SKM-1 treated with dmso at 0.1 percent for 144 hours (cell line): ENCODE results near the gene CEP350.
"Not testable (repeated sequence)": the region's sequence is repeated elsewhere in the genome, so short reads cannot be mapped to it uniquely, and the experiment has no call there.

Source experiments
- DNase-seq: peaks from one replicate; lab custom pipeline; 2025; ENCODE audit not compliant: unreplicated experiment; lab: John Stamatoyannopoulos, UW

CEP350 gene

GRCh38 chr1:179990847-179991246, 36.2 kb downstream of the CEP350 start:
- DNase-seq, result no peak

DNA sequence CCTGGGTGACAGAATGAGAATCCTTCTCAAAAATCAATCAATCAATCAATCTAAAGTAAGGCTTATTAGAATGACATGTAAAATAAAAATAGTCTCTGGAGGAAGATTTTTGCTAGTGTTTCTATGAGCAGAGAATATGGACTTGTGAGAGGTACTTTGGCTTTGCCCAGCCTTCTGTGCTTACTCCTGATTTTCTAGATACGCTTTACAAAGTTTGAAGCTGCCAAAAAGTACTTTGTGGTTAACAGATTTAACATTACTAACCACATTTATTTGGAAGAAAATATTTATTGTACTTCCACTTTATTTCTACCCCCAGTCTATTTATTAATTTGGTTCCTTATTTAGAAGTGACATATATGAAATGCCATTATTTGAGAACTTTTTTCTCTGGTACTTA, 41.0 kb downstream of the CEP350 start:
- DNase-seq, result no peak

- DNase-seq, result no peak
Observed at GRCh38 chr1:179996099-179996498, 41.5 kb downstream of the CEP350 start.

- no peak for DNase-seq
Observed at GRCh38 chr1:180000575-180000974, 46.0 kb downstream of the CEP350 start.

DNA sequence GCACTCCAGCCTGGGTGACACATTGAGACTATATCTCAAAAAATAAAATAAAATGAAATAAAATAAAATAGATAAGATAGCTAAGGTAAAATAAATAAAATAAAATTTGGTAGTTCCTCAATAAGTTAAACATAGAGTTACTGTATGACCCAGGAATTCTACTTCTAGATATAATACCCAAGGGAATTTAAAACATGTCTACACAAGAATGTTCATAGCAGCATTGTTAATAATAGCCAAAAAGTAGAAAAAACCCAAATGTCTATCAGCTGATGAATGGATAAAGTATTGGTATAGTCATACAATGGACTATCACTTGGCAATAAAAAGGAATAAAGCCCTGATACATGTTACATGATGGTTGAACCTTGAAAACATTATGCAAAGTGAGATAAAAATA, 47.8 kb downstream of the CEP350 start:
- no peak for DNase-seq

GRCh38 chr1:180003026-180003695, 48.6 kb downstream of the CEP350 start:
- no peak for DNase-seq

DNA sequence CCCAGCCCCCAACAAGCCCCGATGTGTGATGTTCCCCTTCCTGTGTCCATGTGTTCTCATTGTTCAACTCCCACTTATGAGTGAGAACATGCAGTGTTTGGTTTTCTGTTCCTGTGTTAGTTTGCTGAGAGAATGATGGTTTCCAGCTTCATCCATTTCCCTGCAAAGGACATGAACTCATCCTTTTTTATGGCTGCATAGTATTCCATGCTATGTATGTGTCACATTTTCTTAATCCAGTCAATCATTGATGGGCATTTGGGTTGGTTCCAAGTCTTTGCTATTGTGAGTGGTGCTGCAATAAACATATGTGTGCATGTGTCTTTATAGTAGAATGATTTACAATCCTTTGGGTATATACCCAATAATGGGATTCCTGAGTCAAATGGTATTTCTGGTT, 52.2 kb downstream of the CEP350 start:
- DNase-seq, result not testable (repeated sequence)

GRCh38 chr1:180020017-180020416, 65.4 kb downstream of the CEP350 start:
- DNase-seq, result no peak

GRCh38 chr1:180026556-180026955, 71.9 kb downstream of the CEP350 start:
- DNase-seq, result no peak

- DNase-seq, result no peak
Observed at GRCh38 chr1:180027949-180028445, 73.4 kb downstream of the CEP350 start.

DNA sequence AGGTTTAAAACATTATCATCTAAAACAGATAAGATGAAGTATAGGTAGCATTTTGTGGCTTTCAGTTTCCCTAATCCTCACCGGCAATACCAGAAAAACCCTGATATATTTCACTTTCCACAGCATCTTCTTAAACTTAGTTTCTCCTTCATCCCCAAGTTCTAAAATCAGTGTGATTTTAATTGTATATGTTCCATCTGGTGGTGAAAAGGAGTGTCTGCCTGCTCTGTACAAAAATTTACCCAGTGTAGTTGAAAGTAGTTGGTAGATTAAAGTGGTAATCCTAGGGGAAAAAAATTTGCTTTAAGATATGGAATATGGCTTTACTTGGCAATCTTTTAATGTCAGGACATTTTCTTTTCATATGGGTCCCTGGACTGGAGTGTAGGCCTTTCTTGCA, 74.3 kb downstream of the CEP350 start:
- DNase-seq, result no peak

DNA sequence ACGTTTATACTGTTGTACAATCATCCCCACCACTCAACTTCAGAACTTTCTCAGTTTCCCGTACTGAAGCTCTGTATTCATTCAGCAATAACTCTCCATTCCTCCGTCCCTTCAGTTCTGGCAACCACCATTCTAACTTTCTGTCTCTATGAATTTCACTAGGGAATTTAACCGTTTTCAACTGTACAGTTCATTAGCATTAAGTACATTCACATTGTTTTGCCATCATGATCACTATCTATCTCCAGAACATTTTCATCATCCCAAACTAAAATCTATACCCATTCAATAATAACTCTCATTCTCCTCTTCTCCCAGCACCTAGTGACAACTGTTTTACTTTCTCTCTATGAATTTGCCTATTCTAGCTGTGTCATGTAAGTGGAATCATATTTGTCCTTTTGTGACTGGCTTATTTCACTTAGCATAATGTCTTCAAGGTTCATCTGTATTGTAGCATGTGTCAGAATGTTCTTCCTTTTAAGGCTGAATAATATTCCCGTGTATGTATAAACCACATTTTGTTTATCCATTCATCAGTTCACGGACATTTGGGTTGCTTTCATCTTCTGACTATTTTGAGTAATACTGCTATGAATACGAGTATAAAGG, 75.0 kb downstream of the CEP350 start:
- no peak for DNase-seq

DNA sequence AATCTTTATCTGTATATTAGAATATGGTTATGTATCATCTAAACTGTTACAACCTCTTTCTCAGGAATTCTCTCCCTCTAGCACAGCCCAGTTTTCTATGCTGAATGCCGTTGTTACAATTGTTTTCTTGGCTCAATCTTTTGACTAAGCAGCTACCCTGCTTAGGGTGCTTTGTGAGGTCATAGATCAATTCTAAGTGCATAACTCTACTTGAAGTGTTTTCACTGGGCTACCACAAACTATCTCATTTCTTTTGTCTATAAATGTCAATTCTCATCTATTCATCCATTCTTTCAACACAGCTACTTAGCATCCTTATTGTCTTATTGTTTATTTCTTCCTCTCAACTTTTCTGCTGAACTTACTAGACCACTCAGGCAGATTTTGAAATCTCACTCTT, 77.1 kb downstream of the CEP350 start:
- DNase-seq, result no peak

DNA sequence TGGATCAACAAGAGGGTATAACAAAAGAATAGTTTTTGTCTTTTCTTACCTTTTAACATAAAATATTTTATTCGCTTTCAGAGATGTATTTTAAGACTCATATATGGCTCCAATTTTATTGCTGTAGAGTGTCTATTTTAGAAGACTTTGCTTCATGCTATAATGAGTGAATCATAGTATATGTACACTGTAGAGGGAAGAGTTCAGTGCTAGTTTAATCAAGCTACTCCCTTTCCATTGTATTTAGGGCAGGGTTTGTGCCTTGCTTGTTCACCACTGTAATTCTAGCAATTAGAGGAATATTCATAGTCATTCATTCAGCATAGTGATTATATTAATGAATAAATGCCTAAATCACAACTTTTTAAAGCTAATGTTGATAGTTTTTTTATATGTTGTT, 78.8 kb downstream of the CEP350 start:
- DNase-seq, result no peak

- no peak for DNase-seq
Observed at GRCh38 chr1:180040034-180040433, 85.4 kb downstream of the CEP350 start.

DNA sequence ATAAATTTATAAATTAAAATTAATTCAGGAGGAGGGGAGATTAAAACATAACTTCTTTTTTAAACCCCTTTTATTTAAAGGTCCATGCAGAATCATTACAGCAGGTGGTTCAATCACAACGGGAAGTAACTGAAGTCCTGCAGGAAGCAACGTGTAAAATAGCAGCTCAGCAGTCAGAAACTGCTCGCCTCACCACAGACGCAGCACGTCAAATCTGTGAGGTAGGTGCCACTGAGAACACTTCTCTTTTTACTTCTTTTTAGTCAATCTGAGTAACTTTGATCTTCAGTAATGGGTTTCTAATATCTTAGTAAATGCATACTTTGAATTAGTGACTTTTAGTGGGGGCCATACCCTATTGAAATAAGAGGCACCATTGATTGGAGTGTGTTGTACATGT, 87.0 kb downstream of the CEP350 start:
- DNase-seq, result no peak

- no peak for DNase-seq
Observed at GRCh38 chr1:180042988-180043622, 88.5 kb downstream of the CEP350 start.

DNA sequence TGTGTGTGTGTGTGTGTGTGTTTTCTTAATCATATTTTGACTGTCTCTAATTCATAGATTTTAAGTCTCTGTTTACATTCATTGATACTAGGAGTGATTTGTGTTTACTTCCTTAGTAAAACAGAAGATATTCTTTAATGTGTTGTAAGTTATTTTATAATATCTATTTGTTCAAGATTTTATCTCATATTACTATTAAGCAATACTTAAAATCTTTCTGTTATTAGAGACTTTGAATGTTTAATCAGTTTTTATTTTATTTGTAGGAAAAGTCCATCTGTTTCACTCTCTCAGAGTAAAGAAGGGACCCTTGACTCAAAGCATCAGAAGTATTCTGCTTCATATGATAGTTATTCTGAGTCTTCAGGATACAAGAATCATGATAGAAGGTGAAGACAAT, 89.2 kb downstream of the CEP350 start:
- DNase-seq, result no peak

- DNase-seq, result no peak
Observed at GRCh38 chr1:180046674-180047073, 92.1 kb downstream of the CEP350 start.

DNA sequence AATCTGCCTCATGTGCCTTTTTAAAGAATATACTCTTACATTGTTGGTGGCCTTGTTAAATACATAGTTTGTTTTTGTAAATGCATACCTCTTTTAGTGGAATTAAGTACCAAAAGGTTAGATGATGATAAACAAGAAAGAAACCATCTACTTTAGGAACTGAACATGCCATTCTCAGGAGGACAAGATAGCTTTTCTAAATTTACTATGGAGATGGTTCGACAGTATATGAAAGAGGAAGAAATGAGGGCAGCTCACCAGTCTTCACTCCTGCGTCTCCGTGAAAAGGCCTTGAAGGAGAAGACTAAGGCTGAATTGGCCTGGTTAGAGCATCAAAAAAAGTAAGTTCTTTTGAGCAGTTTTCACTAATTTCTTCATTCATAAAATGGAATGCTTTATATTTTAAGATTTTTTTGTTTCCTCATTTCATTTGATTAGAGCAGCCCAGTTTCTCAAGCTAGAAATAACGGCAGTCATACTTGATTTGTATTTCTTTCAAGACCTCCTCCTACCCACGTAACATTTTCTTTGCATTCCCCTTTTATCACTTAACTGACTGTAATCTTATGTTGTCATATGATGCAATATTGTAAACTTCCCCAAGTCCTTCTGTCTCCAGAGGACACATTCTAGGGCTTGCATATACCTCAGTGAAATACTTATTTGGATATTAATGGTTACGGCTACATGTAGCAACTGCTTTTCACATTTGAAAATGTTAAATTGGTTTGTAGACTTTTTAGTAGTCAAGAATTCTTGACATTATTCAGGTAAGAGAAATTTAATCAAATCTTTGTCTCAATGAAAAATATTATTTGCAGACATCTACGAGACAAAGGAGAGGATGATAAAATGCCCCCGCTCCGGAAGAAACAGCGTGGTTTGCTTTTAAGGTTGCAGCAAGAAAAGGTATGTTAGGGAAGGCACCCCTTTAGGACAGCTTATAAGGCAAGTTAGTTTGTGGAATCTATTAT, 99.3 kb downstream of the CEP350 start:
- DNase-seq, result no peak

DNA sequence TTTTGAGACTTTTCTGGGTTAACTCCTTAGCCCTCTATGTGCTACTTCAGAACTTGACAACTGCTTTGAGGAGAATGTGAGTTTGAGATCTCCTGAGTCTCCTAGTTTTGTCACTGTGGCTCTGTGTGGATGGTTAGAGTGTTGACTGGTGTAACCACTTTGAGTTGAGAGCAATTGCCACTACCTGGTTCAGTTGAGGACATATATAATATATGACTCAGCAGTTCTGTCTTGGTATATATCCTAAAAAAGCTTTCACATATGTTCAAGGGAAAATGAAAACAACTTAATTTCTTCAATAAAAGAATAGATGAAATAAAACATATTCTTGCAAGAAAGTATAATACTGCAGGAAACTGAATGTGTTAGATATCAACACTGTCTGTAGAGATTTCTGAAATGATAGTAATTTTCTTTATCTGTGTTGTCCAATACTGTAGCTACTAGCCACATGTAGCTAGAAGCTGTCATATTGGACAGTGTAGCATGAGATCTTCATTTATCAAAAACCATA, 103.3 kb downstream of the CEP350 start:
- DNase-seq, result no peak
